Measurements from ENCODE around the gene SHROOM2.

The SHROOM2 gene

DNA sequence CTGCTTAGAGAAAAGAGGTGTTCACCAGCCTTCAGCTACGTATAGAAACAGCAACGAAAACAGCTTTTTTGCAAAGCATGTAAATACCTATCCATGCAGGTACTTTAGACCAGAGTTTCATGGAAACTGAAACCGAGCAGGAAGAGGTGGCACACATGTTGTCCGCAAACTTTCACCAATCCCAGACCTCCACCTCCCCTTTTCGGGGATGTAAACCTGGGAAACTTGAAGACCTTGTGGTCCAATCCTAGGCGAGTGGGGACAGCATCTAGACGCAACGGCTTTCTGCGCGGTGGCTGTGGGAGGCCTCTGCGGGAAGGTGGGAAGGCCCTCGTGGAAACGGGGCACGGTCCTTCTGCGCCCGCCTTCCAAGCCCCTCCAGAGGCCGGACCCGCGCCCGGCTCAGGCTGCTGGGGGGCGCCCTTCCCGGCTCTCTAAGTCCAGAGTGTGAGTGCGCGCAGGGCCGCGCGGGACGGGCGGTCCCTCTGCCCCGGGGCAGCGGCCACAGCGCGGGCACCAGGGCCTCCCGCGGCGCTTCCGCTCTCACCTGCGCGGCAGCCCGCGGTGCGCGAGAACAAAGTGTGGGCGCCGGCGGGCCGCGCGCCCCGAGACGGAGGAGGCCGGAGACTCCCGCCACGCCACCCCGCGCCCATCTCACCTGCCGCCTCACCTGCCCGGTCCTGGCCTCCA is 830 bp upstream of the SHROOM2 start:
- Histone ChIP-seq H3K4me3 (ENCODE audit: low read depth, low read length) (peak overlapping the region; percentile 72), H3K9ac (ENCODE audit: low read depth, low read length) (peak overlapping the region; percentile 42; the same call in 1 of the 2 replicates), H3K9me3 (ENCODE audit: control insufficient read depth, insufficient read depth, low read length) (no peaks in the 10 kb centered on the region), H3K27me3 (ENCODE audit: control insufficient read depth, insufficient read depth, low read length) (peaks cover 16% of the 10 kb centered on the region), H3K27ac (ENCODE audit: low read depth, low read length) (peak overlapping the region; percentile 38), H3K4me1 (ENCODE audit: control insufficient read depth, insufficient read depth, low read length) (peaks cover 32% of the 10 kb centered on the region), H3K36me3 (ENCODE audit: control insufficient read depth, insufficient read depth, low read length) (no peaks in the 10 kb centered on the region)

GRCh38 chrX:9786798-9787635 is 788 bp downstream of the SHROOM2 start:
- peaks cover 16% of the 10 kb centered on the region for H3K27me3 ChIP-seq (ENCODE audit: control insufficient read depth, insufficient read depth, low read length)
- peak overlapping the region; percentile 58 for H3K27ac ChIP-seq (ENCODE audit: low read depth, low read length)
- H3K4me1 ChIP-seq (ENCODE audit: control insufficient read depth, insufficient read depth, low read length), result peaks cover 43% of the 10 kb centered on the region
- H3K9ac ChIP-seq (ENCODE audit: low read depth, low read length), result 0 out of 2 replicates have a peak overlapping the region, but pooled peaks have one; percentile 29
- peak overlapping the region; percentile 82 for H3K4me3 ChIP-seq (ENCODE audit: low read depth, low read length)
- H3K9me3 ChIP-seq (ENCODE audit: control insufficient read depth, insufficient read depth, low read length), result no peaks in the 10 kb centered on the region
- no peaks in the 10 kb centered on the region for H3K36me3 ChIP-seq (ENCODE audit: control insufficient read depth, insufficient read depth, low read length)

- peak overlapping the region; percentile 82 for H3K4me3 ChIP-seq (ENCODE audit: low read depth, low read length)
- H3K9ac ChIP-seq (ENCODE audit: low read depth, low read length), result 0 out of 2 replicates have a peak overlapping the region, but pooled peaks have one; percentile 22
- no peaks in the 10 kb centered on the region for H3K36me3 ChIP-seq (ENCODE audit: control insufficient read depth, insufficient read depth, low read length)
- peaks cover 43% of the 10 kb centered on the region for H3K4me1 ChIP-seq (ENCODE audit: control insufficient read depth, insufficient read depth, low read length)
- no peaks in the 10 kb centered on the region for H3K9me3 ChIP-seq (ENCODE audit: control insufficient read depth, insufficient read depth, low read length)
- H3K27me3 ChIP-seq (ENCODE audit: control insufficient read depth, insufficient read depth, low read length), result peaks cover 16% of the 10 kb centered on the region
- H3K27ac ChIP-seq (ENCODE audit: low read depth, low read length), result peak overlapping the region; percentile 91
Measured at GRCh38 chrX:9788911-9789310, 2.7 kb downstream of the SHROOM2 start.

GRCh38 chrX:9789555-9789954 is 3.3 kb downstream of the SHROOM2 start:
- Histone ChIP-seq H3K27me3 (ENCODE audit: control insufficient read depth, insufficient read depth, low read length) (peaks cover 16% of the 10 kb centered on the region), H3K36me3 (ENCODE audit: control insufficient read depth, insufficient read depth, low read length) (no peaks in the 10 kb centered on the region), H3K4me3 (ENCODE audit: low read depth, low read length) (peak overlapping the region; percentile 82), H3K9ac (ENCODE audit: low read depth, low read length) (no peak overlapping the region), H3K4me1 (ENCODE audit: control insufficient read depth, insufficient read depth, low read length) (peaks cover 43% of the 10 kb centered on the region), H3K9me3 (ENCODE audit: control insufficient read depth, insufficient read depth, low read length) (no peaks in the 10 kb centered on the region), H3K27ac (ENCODE audit: low read depth, low read length) (peak overlapping the region; percentile 91)

- no peak overlapping the region for H3K9ac ChIP-seq (ENCODE audit: low read depth, low read length)
- no peak overlapping the region; the same call in 1 of the 2 replicates for H3K4me3 ChIP-seq (ENCODE audit: low read depth, low read length)
- H3K36me3 ChIP-seq (ENCODE audit: control insufficient read depth, insufficient read depth, low read length), result no peaks in the 10 kb centered on the region
- peaks cover 9% of the 10 kb centered on the region; the same call in 1 of the 2 replicates for H3K27me3 ChIP-seq (ENCODE audit: control insufficient read depth, insufficient read depth, low read length)
- peak overlapping the region; percentile 36 for H3K27ac ChIP-seq (ENCODE audit: low read depth, low read length)
- H3K4me1 ChIP-seq (ENCODE audit: control insufficient read depth, insufficient read depth, low read length), result peaks cover 39% of the 10 kb centered on the region
- no peaks in the 10 kb centered on the region for H3K9me3 ChIP-seq (ENCODE audit: control insufficient read depth, insufficient read depth, low read length)
Measured at GRCh38 chrX:9790866-9791265, 4.6 kb downstream of the SHROOM2 start.

- H3K9me3 ChIP-seq (ENCODE audit: control insufficient read depth, insufficient read depth, low read length), result 0 out of 2 replicates have a peak, but pooled peaks cover 2% of the 10 kb centered on the region
- no peak overlapping the region for H3K27ac ChIP-seq (ENCODE audit: low read depth, low read length)
- no peaks in the 10 kb centered on the region for H3K27me3 ChIP-seq (ENCODE audit: control insufficient read depth, insufficient read depth, low read length)
- peaks cover 36% of the 10 kb centered on the region for H3K4me1 ChIP-seq (ENCODE audit: control insufficient read depth, insufficient read depth, low read length)
- H3K36me3 ChIP-seq (ENCODE audit: control insufficient read depth, insufficient read depth, low read length), result no peaks in the 10 kb centered on the region
- H3K4me3 ChIP-seq (ENCODE audit: low read depth, low read length), result no peak overlapping the region
- no peak overlapping the region for H3K9ac ChIP-seq (ENCODE audit: low read depth, low read length)
Measured at GRCh38 chrX:9794495-9794894, 8.3 kb downstream of the SHROOM2 start.

GRCh38 chrX:9797384-9798360 is 11.4 kb downstream of the SHROOM2 start:
- Histone ChIP-seq H3K9me3 (ENCODE audit: control insufficient read depth, insufficient read depth, low read length) (peaks cover 6% of the 10 kb centered on the region), H3K4me1 (ENCODE audit: control insufficient read depth, insufficient read depth, low read length) (peaks cover 17% of the 10 kb centered on the region), H3K27me3 (ENCODE audit: control insufficient read depth, insufficient read depth, low read length) (no peaks in the 10 kb centered on the region)

DNA sequence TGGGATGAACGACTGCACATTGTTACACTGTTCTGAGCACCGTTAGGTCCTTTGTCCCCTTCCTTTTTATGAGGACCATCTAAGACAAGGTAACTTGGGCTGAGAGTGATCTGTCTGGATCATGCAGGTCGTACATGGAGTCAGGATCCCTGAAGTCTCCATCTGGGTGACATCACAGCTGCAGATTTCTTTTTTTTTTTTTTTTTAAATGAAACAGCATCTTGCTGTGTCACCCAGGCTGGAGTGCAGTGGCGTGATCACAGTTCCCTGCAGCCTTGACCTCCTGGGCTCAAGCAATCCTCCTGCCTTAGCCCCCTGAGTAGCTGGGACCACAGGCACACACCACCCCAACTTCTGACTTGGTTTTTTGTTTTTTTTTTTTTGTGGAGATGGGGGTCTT is 16.5 kb downstream of the SHROOM2 start:
- H3K27ac ChIP-seq (ENCODE audit: low read depth, low read length), result no peak overlapping the region
- peaks cover 18% of the 10 kb centered on the region for H3K4me1 ChIP-seq (ENCODE audit: control insufficient read depth, insufficient read depth, low read length)
- H3K9ac ChIP-seq (ENCODE audit: low read depth, low read length), result no peak overlapping the region
- no peaks in the 10 kb centered on the region for H3K36me3 ChIP-seq (ENCODE audit: control insufficient read depth, insufficient read depth, low read length)
- H3K27me3 ChIP-seq (ENCODE audit: control insufficient read depth, insufficient read depth, low read length), result no peaks in the 10 kb centered on the region
- no peak overlapping the region for H3K4me3 ChIP-seq (ENCODE audit: low read depth, low read length)
- peaks cover 6% of the 10 kb centered on the region for H3K9me3 ChIP-seq (ENCODE audit: control insufficient read depth, insufficient read depth, low read length)

More at GRCh38 chrX:9797384-9798360, 11.4 kb downstream of the SHROOM2 start:
- Histone ChIP-seq H3K9ac (ENCODE audit: low read depth, low read length) (no peak overlapping the region), H3K4me3 (ENCODE audit: low read depth, low read length) (no peak overlapping the region), H3K27ac (ENCODE audit: low read depth, low read length) (peak overlapping the region; percentile 45), H3K36me3 (ENCODE audit: control insufficient read depth, insufficient read depth, low read length) (no peaks in the 10 kb centered on the region)

GRCh38 chrX:9804444-9804843 is 18.2 kb downstream of the SHROOM2 start:
- no peaks in the 10 kb centered on the region for H3K27me3 ChIP-seq (ENCODE audit: control insufficient read depth, insufficient read depth, low read length)
- peaks cover 14% of the 10 kb centered on the region for H3K4me1 ChIP-seq (ENCODE audit: control insufficient read depth, insufficient read depth, low read length)
- no peak overlapping the region for H3K4me3 ChIP-seq (ENCODE audit: low read depth, low read length)
- H3K9ac ChIP-seq (ENCODE audit: low read depth, low read length), result no peak overlapping the region
- no peaks in the 10 kb centered on the region for H3K36me3 ChIP-seq (ENCODE audit: control insufficient read depth, insufficient read depth, low read length)
- no peak overlapping the region for H3K27ac ChIP-seq (ENCODE audit: low read depth, low read length)
- peaks cover 5% of the 10 kb centered on the region for H3K9me3 ChIP-seq (ENCODE audit: control insufficient read depth, insufficient read depth, low read length)

DNA sequence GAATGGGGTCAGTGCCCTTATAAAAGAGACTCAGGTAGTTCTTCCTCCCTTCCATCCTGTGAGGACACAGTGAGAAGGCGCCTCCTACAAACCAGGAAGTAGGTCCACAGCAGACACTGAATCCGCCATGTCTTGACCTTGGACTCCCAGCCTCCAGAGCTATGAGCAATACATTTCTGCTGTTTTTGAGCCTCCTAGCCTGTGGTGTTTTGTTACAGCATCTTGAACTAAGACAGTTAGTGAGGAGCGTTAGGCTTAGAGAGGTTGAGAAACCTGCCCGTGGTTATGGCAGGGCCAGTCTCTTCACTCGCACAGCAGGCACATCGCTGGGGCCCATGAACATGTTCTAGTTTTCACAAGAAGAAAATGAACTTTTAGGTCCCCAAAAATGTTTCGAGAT is 19.7 kb downstream of the SHROOM2 start:
- H3K36me3 ChIP-seq (ENCODE audit: control insufficient read depth, insufficient read depth, low read length), result no peaks in the 10 kb centered on the region
- no peak overlapping the region for H3K27ac ChIP-seq (ENCODE audit: low read depth, low read length)
- no peaks in the 10 kb centered on the region for H3K27me3 ChIP-seq (ENCODE audit: control insufficient read depth, insufficient read depth, low read length)
- H3K4me1 ChIP-seq (ENCODE audit: control insufficient read depth, insufficient read depth, low read length), result peaks cover 14% of the 10 kb centered on the region
- H3K9me3 ChIP-seq (ENCODE audit: control insufficient read depth, insufficient read depth, low read length), result no peaks in the 10 kb centered on the region
- H3K9ac ChIP-seq (ENCODE audit: low read depth, low read length), result no peak overlapping the region
- no peak overlapping the region for H3K4me3 ChIP-seq (ENCODE audit: low read depth, low read length)
